Psoas muscle (tissue), 8 donors: ENCODE data around the gene CDH7. TPM values are rescaled to one million over a fixed set of nuclear protein-coding genes. Genes with fewer than 3 reads are reported as not detected.
A peak's percentile ranks its signal among the peaks of the same experiment; 100 is the strongest.

ENCODE experiments used
- ATAC-seq, 4 donors: fragments of 200-7000 bp; cut with Tn5 transposase; one replicate each; pipeline ENCODE4 v1.9.1; 2020; ENCODE audit warnings: moderate library complexity in 3 of 4, mild to moderate bottlenecking in 2 of 4
- DNase-seq, 2 donors: peaks; one replicate each; pipeline ENCODE4 v3.0.0-alpha.2; 2020
- H3K27ac ChIP-seq: fragments of 200-600 bp; one replicate; pipeline ENCODE4 v1.8.0; 2022
- H3K27me3 ChIP-seq, 3 donors: fragments of 200-600 bp in 1 of 3; one replicate each; pipeline versions ENCODE4 v1.6.1 to v1.8.0; 2013 to 2022; ENCODE audit warnings: low read length in 2 of 3, mild to moderate bottlenecking in 2 of 3, moderate library complexity in 1 of 3; ENCODE audit not compliant: insufficient read depth in 3 of 3
- H3K36me3 ChIP-seq, 2 donors: fragments of 200-600 bp in 1 of 2; one replicate each; pipeline versions ENCODE4 v1.6.1 to v1.8.0; 2013 to 2022; ENCODE audit warnings: low read depth in 1 of 2, mild to moderate bottlenecking in 1 of 2, moderate library complexity in 1 of 2; ENCODE audit not compliant: insufficient read depth in 1 of 2
- H3K4me1 ChIP-seq: fragments of 200-600 bp; one replicate; pipeline ENCODE4 v1.8.0; 2022
- H3K4me3 ChIP-seq: fragments of 200-600 bp; one replicate; pipeline ENCODE4 v1.8.0; 2022; ENCODE audit warnings: mild to moderate bottlenecking
- H3K9me3 ChIP-seq: fragments of 200-600 bp; one replicate; pipeline ENCODE4 v1.8.0; 2022
- CTCF ChIP-seq: fragments of 200-600 bp; IDR thresholded peaks from one replicate; pipeline ENCODE4 v1.8.0; 2022; ENCODE audit warnings: antibody characterized with exemption
- WGBS, 3 donors: extraction: QIAGEN DNeasy Blood & Tissue Kit; methylation state at CpG; one replicate each; pipeline versions ENCODE4 v1.1.6 to v1.1.7; 2013; 5-methylcytosine and 5-hydroxymethylcytosine counted together
- intact Hi-C, 2 donors: fragments of 100-400 bp; cut with DNase I; formaldehyde crosslinking; loops; one replicate each; pipeline versions ENCODE4 v1.11.0 to v1.14.2; 2022
- polyA plus RNA-seq, 3 donors: library from polyadenylated mRNA; stranded (reverse); fragments of 200-250 nt; gene quantifications; one replicate each; pipeline ENCODE4 v1.2.3, GENCODE V29; 2013
- total RNA-seq, 4 donors: library from RNA; stranded (reverse); fragmentation: NEBNext Ultra II Directional in 2 of 4; extraction: Animal tissue kit (Norgen Biotek cat#: 25700) in 2 of 4; gene quantifications; one replicate each; pipeline versions ENCODE4 v1.2.1 to v1.2.4, GENCODE V29; 2021 to 2023
- donor health status: healthy with polysubstance abuse.
- donor health status: DM: no; HTN: no; CAD: no; lungs with moderate emphysema.
- donor health status: Bipolar disorder and iron deficiency.
- donor health status: healthy.
- donor health status: DM: yes; HTN: yes; CAD: no.
- donor health status: DM: no; HTN: no; CAD: no.
- donor health status: DM: no; HTN: no; CAD: no.
- donor health status: DM: yes; HTN: yes; CAD: no.

The CDH7 gene
- total and polyA plus RNA-seq, 7 donors = under 0.01 TPM; not detected in 6

GRCh38 chr18:65746936-65747335, 3.9 kb upstream of the CDH7 start:
- WGBS, 3 donors = 53 to 71% (median 57%) methylated on average over 3 of the region's 3 CpGs
- ATAC-seq = no peak
- intact Hi-C loops = no loop called here
- Histone ChIP-seq H3K4me3 (no peak overlapping the region), H3K27me3 (peaks cover 2 to 26% (median 7%) of the 10 kb centered on the region in 3 donors), H3K36me3 (no peaks in the 10 kb centered on the region), H3K4me1 (no peaks in the 10 kb centered on the region), H3K27ac (no peak overlapping the region), H3K9me3 (no peaks in the 10 kb centered on the region)
- no peak for TF ChIP-seq CTCF
- DNase-seq = no peak

GRCh38 chr18:65748321-65748720, 2.5 kb upstream of the CDH7 start:
- ATAC-seq = no peak
- no peak for TF ChIP-seq CTCF

GRCh38 chr18:65749841-65750240, 971 bp upstream of the CDH7 start:
- DNase-seq (no peak), ATAC-seq (no peak)
- intact Hi-C loops = no loop called here
- TF ChIP-seq CTCF = no peak
- Histone ChIP-seq H3K4me3 (peak overlapping the region; percentile 47), H3K4me1 (no peaks in the 10 kb centered on the region), H3K36me3 (no peaks in the 10 kb centered on the region), H3K27me3 (peaks cover 2 to 26% (median 7%) of the 10 kb centered on the region in 3 donors), H3K9me3 (no peaks in the 10 kb centered on the region), H3K27ac (no peak overlapping the region)
- 8 to 11% (median 10%) methylated on average over 8 of the region's 8 CpGs for WGBS, 3 donors

More at GRCh38 chr18:65748321-65748720, 2.5 kb upstream of the CDH7 start:
- Histone ChIP-seq H3K9me3 (no peaks in the 10 kb centered on the region), H3K4me1 (no peaks in the 10 kb centered on the region), H3K36me3 (no peaks in the 10 kb centered on the region), H3K27ac (no peak overlapping the region), H3K4me3 (no peak overlapping the region), H3K27me3 (peaks cover 2 to 26% (median 7%) of the 10 kb centered on the region in 3 donors)
- intact Hi-C loops = no loop called here
- no peak for DNase-seq
- 74 to 87% (median 84%) methylated on average over 2 of the region's 2 CpGs for WGBS, 3 donors

- DNase-seq (peak in 1 of 2 donors; percentile 39), ATAC-seq (no peak)
- no peaks in the 10 kb centered on the region for H3K36me3 ChIP-seq
- no peak for TF ChIP-seq CTCF
- no peak overlapping the region for H3K27ac ChIP-seq
- H3K4me3 ChIP-seq = peak overlapping the region; percentile 47
- H3K27me3 ChIP-seq = peaks cover 0 to 26% (median 7%) of the 10 kb centered on the region in 3 donors
- intact Hi-C loops = no loop called here
- WGBS, 3 donors = 9 to 10% (median 9%) methylated on average over 42 of the region's 42 CpGs
- H3K4me1 ChIP-seq = no peaks in the 10 kb centered on the region
- no peaks in the 10 kb centered on the region for H3K9me3 ChIP-seq
Measured at GRCh38 chr18:65751155-65752085, 608 bp downstream of the CDH7 start.
